Measurements from ENCODE around the gene FRMD4A.
"Not testable (repeated sequence)": the region's sequence is repeated elsewhere in the genome, so short reads cannot be mapped to it uniquely, and the experiment has no call there.

The FRMD4A gene

GRCh38 chr10:14151571-14151970 is 179.2 kb downstream of the FRMD4A start:
- DNase-seq: no peak

DNA sequence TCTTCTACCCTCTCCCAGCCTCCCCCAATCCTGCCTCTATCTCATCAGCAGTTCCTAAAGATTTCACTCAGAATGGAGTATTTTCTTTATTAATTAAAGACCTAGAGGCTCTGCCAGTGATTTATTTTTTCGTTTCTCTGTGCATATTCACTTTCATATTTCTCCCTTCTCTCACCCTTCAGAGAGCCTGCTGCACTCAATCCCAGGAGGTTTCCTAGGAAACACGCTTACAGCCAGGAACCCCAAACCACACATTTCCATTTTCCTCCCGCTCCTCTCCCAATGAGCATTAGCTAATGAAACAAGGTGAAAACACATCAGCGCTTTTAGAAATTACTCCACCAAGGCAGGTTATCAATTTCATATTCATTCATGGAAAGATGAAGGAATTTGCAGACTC is 180.2 kb downstream of the FRMD4A start:
- DNase-seq: no peak

GRCh38 chr10:14146501-14146900 is 184.2 kb downstream of the FRMD4A start:
- DNase-seq: no peak

- no peak for DNase-seq
Observed at GRCh38 chr10:14146025-14146424, 184.7 kb downstream of the FRMD4A start.

DNA sequence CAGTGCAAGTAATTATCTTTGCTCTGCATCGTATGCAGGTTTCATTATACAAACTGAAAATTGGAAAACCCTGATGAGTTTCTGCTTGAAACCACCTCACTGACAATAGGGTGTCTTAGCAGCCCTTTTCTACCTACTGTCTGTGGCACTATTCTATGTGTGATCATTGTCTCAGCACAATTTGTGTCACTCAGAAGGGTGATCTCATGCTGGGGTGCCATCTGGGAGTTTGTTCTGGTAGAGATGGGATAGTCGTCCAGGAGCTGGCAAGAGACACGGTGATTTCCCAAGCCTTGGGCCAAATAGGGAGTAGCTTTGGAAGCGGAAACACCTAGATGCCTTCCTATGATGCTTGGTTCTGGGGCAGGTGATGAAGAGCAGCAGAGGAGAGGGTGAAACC is 186.3 kb downstream of the FRMD4A start:
- DNase-seq: no peak

- DNase-seq: no peak
Observed at GRCh38 chr10:14142606-14143250, 188.0 kb downstream of the FRMD4A start.

- DNase-seq: no peak
Observed at GRCh38 chr10:14141283-14141682, 189.4 kb downstream of the FRMD4A start.

- no peak for DNase-seq
Observed at GRCh38 chr10:14137391-14137790, 193.3 kb downstream of the FRMD4A start.

- not testable (repeated sequence) for DNase-seq
Observed at GRCh38 chr10:14135196-14135595, 195.5 kb downstream of the FRMD4A start.

GRCh38 chr10:14134275-14134674 is 196.4 kb downstream of the FRMD4A start:
- no peak for DNase-seq

DNA sequence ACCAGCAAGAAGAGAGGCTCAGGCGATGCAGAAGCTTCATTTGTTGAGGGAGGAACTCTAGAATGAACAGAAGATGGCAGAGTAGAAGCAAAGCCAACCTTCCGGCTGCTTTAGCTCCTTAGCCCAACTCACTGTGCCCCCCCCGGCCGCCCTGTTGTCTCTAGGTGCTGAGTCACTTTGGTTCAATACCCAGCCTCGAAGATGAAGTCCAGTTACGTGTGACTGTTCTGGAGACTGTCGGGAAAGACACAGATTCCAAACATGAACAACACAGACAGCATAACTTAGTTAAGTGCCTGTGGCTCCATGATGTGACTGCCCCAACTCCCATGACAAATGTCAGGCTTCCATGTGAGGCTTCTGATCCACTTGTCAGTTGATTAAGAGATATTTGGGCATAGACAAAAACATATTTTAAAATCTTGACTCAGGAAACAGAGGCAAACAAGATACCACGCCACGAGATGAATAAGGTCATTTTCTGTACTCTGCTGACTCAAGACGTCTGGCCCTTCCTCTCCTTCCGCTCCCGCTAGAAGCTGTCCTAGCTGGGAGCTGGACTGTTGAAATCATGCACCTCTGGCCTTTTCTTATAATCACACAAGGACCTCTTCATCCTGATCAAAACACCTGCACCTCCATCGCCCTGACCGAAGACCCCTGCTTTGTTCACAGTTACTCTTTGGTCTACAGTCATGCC is 199.3 kb downstream of the FRMD4A start:
- DNase-seq: no peak

GRCh38 chr10:14129770-14130169 is 201.0 kb downstream of the FRMD4A start:
- DNase-seq: no peak

DNA sequence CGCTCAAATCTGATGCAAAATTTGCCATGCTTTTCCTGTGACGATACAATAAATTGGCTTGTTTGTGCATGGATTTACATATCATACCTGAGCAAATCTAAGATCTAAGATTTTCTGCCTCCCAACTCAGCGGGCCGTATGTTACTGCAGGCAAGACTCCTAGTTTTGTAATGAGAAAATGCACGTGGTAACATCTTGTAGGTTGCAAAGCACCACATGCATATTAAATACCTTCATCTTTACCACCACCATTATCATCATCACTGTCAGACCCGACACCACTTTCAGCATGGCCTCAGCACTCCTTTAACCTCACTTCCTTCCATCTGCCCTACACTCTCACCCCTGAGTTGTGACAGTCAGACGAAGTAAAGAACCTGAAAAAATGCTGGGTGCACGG is 202.2 kb downstream of the FRMD4A start:
- no peak for DNase-seq

DNA sequence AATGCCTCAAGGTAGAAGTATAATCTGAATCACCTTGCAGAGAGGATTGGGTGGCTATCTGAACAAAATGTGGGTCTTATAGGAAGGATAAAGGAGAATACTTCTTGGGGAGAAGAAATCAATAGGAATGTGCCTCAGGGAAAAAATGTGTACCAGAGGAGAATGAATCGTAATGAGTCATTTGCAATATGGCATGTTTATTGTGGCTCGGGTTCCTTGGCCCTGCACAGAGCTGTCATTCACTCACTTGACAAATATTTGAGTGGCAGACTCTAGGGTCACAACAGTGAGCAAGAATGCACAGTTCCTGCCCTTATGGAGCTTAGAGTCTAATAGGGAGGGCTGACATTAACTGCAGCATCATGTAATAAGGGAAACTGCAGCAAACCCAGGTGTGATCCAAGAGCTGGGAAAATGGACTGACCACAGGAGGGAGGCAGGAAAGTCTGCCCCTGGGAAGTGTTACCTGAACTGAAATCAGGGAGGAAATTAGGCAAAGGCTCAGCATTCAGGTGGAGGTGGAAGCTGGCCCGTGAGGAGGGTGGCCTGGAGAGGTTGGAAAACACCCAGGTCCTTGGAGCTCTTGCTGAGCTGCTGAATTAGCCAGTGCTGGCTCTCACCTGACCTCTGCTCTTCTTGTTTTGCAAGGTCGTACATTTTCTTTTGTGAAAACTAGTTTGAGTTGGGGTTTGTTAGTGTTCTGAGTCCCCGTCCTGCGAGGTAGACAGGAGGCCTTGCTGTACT is 203.9 kb downstream of the FRMD4A start:
- no peak for DNase-seq

GRCh38 chr10:14125564-14125963 is 205.2 kb downstream of the FRMD4A start:
- no peak for DNase-seq

- no peak for DNase-seq
Observed at GRCh38 chr10:14124941-14125340, 205.8 kb downstream of the FRMD4A start.

DNA sequence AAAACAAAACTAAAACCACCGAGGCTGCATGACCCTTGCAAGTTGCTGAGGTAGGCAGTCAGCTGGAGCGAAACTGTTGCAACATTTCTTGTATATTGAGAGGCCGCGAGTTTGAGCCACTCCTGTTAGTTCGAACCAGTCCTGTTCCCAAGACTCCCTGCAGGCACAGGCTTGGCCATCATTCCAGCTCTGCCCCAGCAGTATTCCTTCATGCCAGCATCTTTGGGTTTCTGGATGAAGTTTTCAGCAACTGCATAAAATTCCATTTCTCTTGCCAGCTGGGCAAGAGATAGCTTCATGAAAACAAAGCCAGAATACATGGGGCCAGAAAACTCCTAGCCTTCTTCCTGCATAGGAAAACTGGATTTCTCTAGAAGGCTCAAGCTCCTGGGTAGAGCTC is 207.6 kb downstream of the FRMD4A start:
- peak in 2 of 56 donors; percentile 3 to 4 for DNase-seq

DNA sequence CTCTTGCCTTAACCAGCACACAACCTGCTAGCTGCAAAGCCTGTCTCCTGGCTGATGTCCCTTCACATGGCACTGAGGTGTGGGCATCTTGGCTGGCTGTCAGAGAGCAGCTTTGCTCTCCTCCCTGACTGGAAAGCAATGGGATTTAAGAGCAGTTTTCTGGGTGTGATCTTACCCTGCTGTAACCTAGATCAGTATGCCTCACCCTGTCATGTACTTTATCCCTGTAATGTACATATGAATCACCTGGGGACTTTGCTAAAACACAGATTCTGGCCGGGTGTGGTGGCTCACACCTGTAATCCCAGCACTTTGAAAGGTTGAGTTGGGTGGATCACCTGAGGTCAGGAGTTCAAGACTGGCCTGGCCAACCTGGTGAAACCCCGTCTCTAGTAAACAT is 209.9 kb downstream of the FRMD4A start:
- no peak for DNase-seq

DNA sequence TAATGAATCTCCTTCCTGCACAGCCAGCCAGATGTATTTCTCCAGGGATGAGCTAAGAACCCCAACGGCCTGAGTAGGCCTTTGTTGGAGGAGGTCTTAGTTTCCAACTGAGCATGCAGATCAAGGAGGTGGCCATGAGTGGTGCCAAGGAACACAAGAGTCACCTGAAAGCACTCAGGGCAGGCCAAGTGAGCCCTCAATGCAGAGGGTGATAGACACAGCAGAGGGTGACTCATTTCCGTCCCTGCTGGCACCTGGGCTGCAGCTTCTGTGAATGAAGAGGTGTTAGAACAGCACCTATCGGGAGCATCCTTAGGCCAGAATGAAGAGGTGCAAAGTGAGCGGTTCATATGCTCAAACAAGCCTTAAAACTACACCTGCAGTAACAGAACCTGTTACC is 211.8 kb downstream of the FRMD4A start:
- no peak for DNase-seq

GRCh38 chr10:14116837-14117236 is 213.9 kb downstream of the FRMD4A start:
- no peak for DNase-seq

DNA sequence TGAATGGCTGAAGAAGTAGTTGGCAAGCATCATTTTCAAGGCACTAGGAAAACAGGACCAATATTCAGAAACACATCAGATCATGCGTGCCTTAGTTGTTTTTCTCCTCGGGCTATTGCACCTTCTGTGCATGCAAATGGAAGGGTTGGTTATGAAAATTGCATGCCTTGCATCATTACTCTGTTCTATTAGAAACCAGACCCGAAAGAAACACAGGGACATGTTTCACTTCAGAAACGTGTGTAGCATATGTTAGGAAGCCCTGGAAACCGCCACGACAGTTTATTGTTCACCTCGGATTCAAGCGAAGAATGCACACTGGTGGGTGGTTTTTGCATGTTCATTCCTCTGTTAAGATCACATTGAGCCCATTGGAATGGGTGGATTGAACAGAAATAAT is 214.7 kb downstream of the FRMD4A start:
- no peak for DNase-seq

- no peak for DNase-seq
Observed at GRCh38 chr10:14114791-14115190, 215.9 kb downstream of the FRMD4A start.

- no peak for DNase-seq
Observed at GRCh38 chr10:14112056-14112455, 218.7 kb downstream of the FRMD4A start.

All from amygdala (tissue), 56 donors.